OCI-LY3 (cell line): ENCODE results near the gene KDM6A.
"Not testable (repeated sequence)": the region's sequence is repeated elsewhere in the genome, so short reads cannot be mapped to it uniquely, and the experiment has no call there.

ENCODE experiments used
- H2AFZ ChIP-seq: fragments of 200-600, 300-600 bp; shearing (Covaris generic); 2 replicates; pipeline ENCODE4 v1.6.0; 2014; ENCODE audit warnings: antibody characterized with exemption, low read depth, low read length
- H3K27ac ChIP-seq: fragments of 200-600, 300-600 bp; sonication (generic); 2 replicates; pipeline ENCODE4 v1.5.1; 2014; ENCODE audit warnings: mild to moderate bottlenecking, low read length, moderate library complexity, mixed read lengths
- H3K27me3 ChIP-seq: fragments of 200-600, 300-600 bp; sonication (generic); 2 replicates; pipeline ENCODE4 v1.6.1; 2014; ENCODE audit warnings: low read depth, low read length, mixed read lengths
- H3K36me3 ChIP-seq: fragments of 200-600, 300-600 bp; sonication (generic); replicated peaks from 2 replicates; pipeline ENCODE3; 2014; ENCODE audit warnings: low read depth, low read length, mixed read lengths
- H3K4me1 ChIP-seq: fragments of 300-600, 200-600 bp; sonication (generic); 2 replicates; pipeline ENCODE4 v1.6.1; 2014; ENCODE audit warnings: low read length, mixed read lengths
- H3K4me2 ChIP-seq: fragments of 200-600, 300-600 bp; sonication (generic); 2 replicates; pipeline ENCODE4 v1.6.1; 2014; ENCODE audit warnings: low read length, mixed read lengths
- H3K4me3 ChIP-seq: fragments of 300-600, 200-600 bp; sonication (generic); 2 replicates; pipeline ENCODE4 v1.5.1; 2014; ENCODE audit warnings: antibody characterized with exemption, mild to moderate bottlenecking, low read length, moderate library complexity
- H3K79me2 ChIP-seq: fragments of 300-600, 200-600 bp; shearing (Covaris generic); 2 replicates; pipeline ENCODE4 v1.6.1; 2014; ENCODE audit warnings: mild to moderate bottlenecking, low read length, mixed read lengths
- H3K9ac ChIP-seq: fragments of 300-600, 200-600 bp; shearing (Covaris generic); 2 replicates; pipeline ENCODE4 v1.6.0; 2014; ENCODE audit warnings: mild to moderate bottlenecking, low read length, moderate library complexity
- H3K9me3 ChIP-seq: fragments of 200-600, 300-600 bp; shearing (Covaris generic); 2 replicates; pipeline ENCODE4 v1.6.1; 2014; ENCODE audit warnings: low read length, mixed read lengths; ENCODE audit not compliant: insufficient read depth
- H4K20me1 ChIP-seq: fragments of 200-600, 300-600 bp; sonication (generic); 2 replicates; pipeline ENCODE4 v1.6.1; 2016; ENCODE audit warnings: low read length, mixed read lengths; ENCODE audit not compliant: insufficient read depth
- CTCF ChIP-seq: fragments of 200-600, 300-600 bp; sonication (generic); IDR thresholded peaks from 2 replicates; pipeline ENCODE4 v1.5.1; 2014; ENCODE audit warnings: antibody characterized with exemption, low read length, low read depth
- EZH2phosphoT487 ChIP-seq: fragments of 200-600 bp; shearing (Covaris generic); IDR thresholded peaks from 2 replicates; pipeline ENCODE4 v1.6.1; 2018; ENCODE audit warnings: antibody characterized with exemption, mixed run types, low read depth

The KDM6A gene

GRCh38 chrX:44946771-44947170 is 73.8 kb downstream of the KDM6A start:
- Histone ChIP-seq H3K9ac (no peak overlapping the region), H3K27ac (no peak overlapping the region), H3K79me2 (peaks cover 93% of the 10 kb centered on the region)

GRCh38 chrX:44947995-44948394 is 75.0 kb downstream of the KDM6A start:
- Histone ChIP-seq H4K20me1 (peaks cover 55% of the 10 kb centered on the region), H3K36me3 (peaks cover 11% of the 10 kb centered on the region)

More at GRCh38 chrX:44946771-44947170, 73.8 kb downstream of the KDM6A start:
- Histone ChIP-seq H3K9me3 (no peaks in the 10 kb centered on the region; the same call in 1 of the 2 replicates), H3K4me1 (peaks cover 9% of the 10 kb centered on the region), H3K4me3 (no peak overlapping the region), H4K20me1 (peaks cover 46% of the 10 kb centered on the region), H3K4me2 (no peak overlapping the region), H3K36me3 (peaks cover 11% of the 10 kb centered on the region), H2AFZ (no peak overlapping the region), H3K27me3 (no peaks in the 10 kb centered on the region)
- TF ChIP-seq CTCF (no peak), EZH2phosphoT487 (no peak)

GRCh38 chrX:44948406-44948805 is 75.4 kb downstream of the KDM6A start:
- no peak for TF ChIP-seq CTCF
- TF ChIP-seq EZH2phosphoT487, result no peak
- Histone ChIP-seq H3K4me3 (no peak overlapping the region), H3K27me3 (no peaks in the 10 kb centered on the region), H2AFZ (no peak overlapping the region), H3K36me3 (peaks cover 11% of the 10 kb centered on the region), H3K4me1 (peaks cover 9% of the 10 kb centered on the region), H3K9ac (no peak overlapping the region), H4K20me1 (peaks cover 57% of the 10 kb centered on the region), H3K4me2 (no peak overlapping the region), H3K27ac (no peak overlapping the region), H3K9me3 (no peaks in the 10 kb centered on the region; the same call in 1 of the 2 replicates), H3K79me2 (peaks cover 95% of the 10 kb centered on the region)

More at GRCh38 chrX:44947995-44948394, 75.0 kb downstream of the KDM6A start:
- H3K4me3 ChIP-seq, result no peak overlapping the region
- H3K4me2 ChIP-seq, result no peak overlapping the region
- no peaks in the 10 kb centered on the region; the same call in 1 of the 2 replicates for H3K9me3 ChIP-seq
- H3K27ac ChIP-seq, result no peak overlapping the region
- H3K9ac ChIP-seq, result no peak overlapping the region
- peaks cover 9% of the 10 kb centered on the region for H3K4me1 ChIP-seq
- no peak overlapping the region for H2AFZ ChIP-seq
- peaks cover 95% of the 10 kb centered on the region for H3K79me2 ChIP-seq
- TF ChIP-seq EZH2phosphoT487 (no peak), CTCF (no peak)
- no peaks in the 10 kb centered on the region for H3K27me3 ChIP-seq

- Histone ChIP-seq H3K9me3 (no peaks in the 10 kb centered on the region; the same call in 1 of the 2 replicates), H3K27ac (no peak overlapping the region), H3K27me3 (no peaks in the 10 kb centered on the region), H4K20me1 (peaks cover 57% of the 10 kb centered on the region), H3K36me3 (peaks cover 11% of the 10 kb centered on the region), H3K4me3 (no peak overlapping the region), H3K9ac (no peak overlapping the region), H2AFZ (no peak overlapping the region), H3K4me2 (no peak overlapping the region), H3K4me1 (peaks cover 9% of the 10 kb centered on the region), H3K79me2 (peaks cover 93% of the 10 kb centered on the region)
- TF ChIP-seq CTCF, result no peak
Measured at GRCh38 chrX:44949125-44949524, 76.1 kb downstream of the KDM6A start.

GRCh38 chrX:44950471-44951366 is 77.7 kb downstream of the KDM6A start:
- H3K9ac ChIP-seq, H3K4me1 ChIP-seq, H3K27ac ChIP-seq, H3K9me3 ChIP-seq, H3K4me2 ChIP-seq, H2AFZ ChIP-seq, H3K27me3 ChIP-seq, H3K36me3 ChIP-seq, H3K4me3 ChIP-seq: not testable (repeated sequence)
- Histone ChIP-seq H4K20me1 (peaks cover 60% of the 10 kb centered on the region), H3K79me2 (peaks cover 92% of the 10 kb centered on the region)
